Muscle layer of colon (tissue), 2 donors: ENCODE data around the gene SOS1.
"Not testable (repeated sequence)": the region's sequence is repeated elsewhere in the genome, so short reads cannot be mapped to it uniquely, and the experiment has no call there.

Experiments used
- H3K27ac ChIP-seq: one replicate; pipeline ENCODE4 v1.7.0; 2013; ENCODE audit warnings: low read depth, mild to moderate bottlenecking, low read length, moderate library complexity
- H3K27me3 ChIP-seq, 2 donors: one replicate each; pipeline ENCODE4 v1.7.0; 2013; ENCODE audit warnings: low read length in 2 of 2, mild to moderate bottlenecking in 2 of 2; ENCODE audit not compliant: insufficient read depth in 2 of 2, control insufficient read depth in 1 of 2
- H3K36me3 ChIP-seq: one replicate; pipeline ENCODE4 v1.7.0; 2013; ENCODE audit warnings: mild to moderate bottlenecking, low read length; ENCODE audit not compliant: insufficient read depth
- H3K4me1 ChIP-seq: one replicate; pipeline ENCODE4 v1.7.0; 2013; ENCODE audit warnings: mild to moderate bottlenecking, low read length; ENCODE audit not compliant: insufficient read depth
- H3K4me3 ChIP-seq, 2 donors: one replicate each; pipeline ENCODE4 v1.7.0; 2013; ENCODE audit warnings: low read length in 2 of 2, low read depth in 1 of 2, mild to moderate bottlenecking in 1 of 2, moderate library complexity in 1 of 2
- H3K9ac ChIP-seq: one replicate; pipeline ENCODE4 v1.7.0; 2013; ENCODE audit warnings: low read length
- H3K9me3 ChIP-seq: one replicate; pipeline ENCODE4 v1.7.0; 2013; ENCODE audit warnings: mild to moderate bottlenecking, low read length
- donor health status: abdominal sarcoma.
- donor health status: Adenocarcinoma of cecum.

The SOS1 gene

GRCh38 chr2:39150102-39150562, 29.3 kb upstream of the SOS1 start:
- H3K4me3 ChIP-seq = no peak overlapping the region
- no peak overlapping the region for H3K27ac ChIP-seq
- H3K9me3 ChIP-seq = no peaks in the 10 kb centered on the region
- H3K27me3 ChIP-seq = no peaks in the 10 kb centered on the region
- H3K36me3 ChIP-seq = no peaks in the 10 kb centered on the region
- no peak overlapping the region for H3K9ac ChIP-seq
- no peaks in the 10 kb centered on the region for H3K4me1 ChIP-seq

GRCh38 chr2:39146630-39147029, 25.8 kb upstream of the SOS1 start:
- H3K9ac ChIP-seq = no peak overlapping the region
- no peaks in the 10 kb centered on the region for H3K27me3 ChIP-seq

GRCh38 chr2:39145906-39146421, 25.1 kb upstream of the SOS1 start:
- no peak overlapping the region for H3K4me3 ChIP-seq
- no peak overlapping the region for H3K9ac ChIP-seq
- no peaks in the 10 kb centered on the region for H3K9me3 ChIP-seq
- H3K27ac ChIP-seq = no peak overlapping the region
- no peaks in the 10 kb centered on the region for H3K36me3 ChIP-seq
- H3K27me3 ChIP-seq = no peaks in the 10 kb centered on the region
- peaks cover 4% of the 10 kb centered on the region for H3K4me1 ChIP-seq

More at GRCh38 chr2:39146630-39147029, 25.8 kb upstream of the SOS1 start:
- Histone ChIP-seq H3K4me1 (peaks cover 4% of the 10 kb centered on the region), H3K9me3 (no peaks in the 10 kb centered on the region), H3K36me3 (no peaks in the 10 kb centered on the region), H3K27ac (no peak overlapping the region), H3K4me3 (no peak overlapping the region)

- Histone ChIP-seq H3K4me1 (peaks cover 4% of the 10 kb centered on the region), H3K36me3 (no peaks in the 10 kb centered on the region), H3K4me3 (no peak overlapping the region), H3K9me3 (no peaks in the 10 kb centered on the region), H3K27me3 (no peaks in the 10 kb centered on the region), H3K27ac (no peak overlapping the region), H3K9ac (no peak overlapping the region)
These were observed 23.6 kb upstream of the SOS1 start for GRCh38 chr2:39144416-39144815.

- H3K27ac ChIP-seq = no peak overlapping the region
- no peaks in the 10 kb centered on the region for H3K27me3 ChIP-seq
- H3K9ac ChIP-seq = no peak overlapping the region
- H3K4me1 ChIP-seq = peaks cover 4% of the 10 kb centered on the region
- no peak overlapping the region for H3K4me3 ChIP-seq
- no peaks in the 10 kb centered on the region for H3K36me3 ChIP-seq
- H3K9me3 ChIP-seq = no peaks in the 10 kb centered on the region
These were observed 22.2 kb upstream of the SOS1 start for GRCh38 chr2:39142904-39143605.

GRCh38 chr2:39141334-39142271, 20.8 kb upstream of the SOS1 start:
- no peak overlapping the region for H3K4me3 ChIP-seq
- no peaks in the 10 kb centered on the region for H3K36me3 ChIP-seq
- no peak overlapping the region for H3K27ac ChIP-seq
- peaks cover 4% of the 10 kb centered on the region for H3K4me1 ChIP-seq
- no peaks in the 10 kb centered on the region for H3K9me3 ChIP-seq
- no peak overlapping the region for H3K9ac ChIP-seq
- no peaks in the 10 kb centered on the region for H3K27me3 ChIP-seq

- not testable (repeated sequence) for H3K4me1 ChIP-seq, H3K27ac ChIP-seq
These were observed 20.1 kb upstream of the SOS1 start for GRCh38 chr2:39140948-39141333.

GRCh38 chr2:39140322-39140847, 19.5 kb upstream of the SOS1 start:
- H3K4me3 ChIP-seq = no peak overlapping the region
- H3K27me3 ChIP-seq = no peaks in the 10 kb centered on the region
- H3K4me1 ChIP-seq = peaks cover 4% of the 10 kb centered on the region
- H3K36me3 ChIP-seq = no peaks in the 10 kb centered on the region
- H3K27ac ChIP-seq = no peak overlapping the region
- H3K9ac ChIP-seq = no peak overlapping the region
- no peaks in the 10 kb centered on the region for H3K9me3 ChIP-seq

More at GRCh38 chr2:39140948-39141333, 20.1 kb upstream of the SOS1 start:
- not testable (repeated sequence) for H3K9ac ChIP-seq, H3K36me3 ChIP-seq, H3K4me3 ChIP-seq, H3K27me3 ChIP-seq, H3K9me3 ChIP-seq

- Histone ChIP-seq H3K4me1 (peaks cover 4% of the 10 kb centered on the region), H3K9me3 (no peaks in the 10 kb centered on the region), H3K9ac (no peak overlapping the region), H3K4me3 (no peak overlapping the region), H3K27ac (no peak overlapping the region), H3K36me3 (no peaks in the 10 kb centered on the region), H3K27me3 (no peaks in the 10 kb centered on the region)
These were observed 18.8 kb upstream of the SOS1 start for GRCh38 chr2:39139511-39140237.

GRCh38 chr2:39138837-39139211, 18.0 kb upstream of the SOS1 start:
- H3K9me3 ChIP-seq = no peaks in the 10 kb centered on the region
- H3K9ac ChIP-seq = no peak overlapping the region
- H3K27ac ChIP-seq = no peak overlapping the region
- no peak overlapping the region for H3K4me3 ChIP-seq
- H3K4me1 ChIP-seq = peaks cover 4% of the 10 kb centered on the region
- H3K27me3 ChIP-seq = no peaks in the 10 kb centered on the region
- H3K36me3 ChIP-seq = no peaks in the 10 kb centered on the region
